HG03135 (cell line): Measurements from ENCODE around the gene FAM193B.

Experiments used
- ATAC-seq: cut with Tn5 transposase; IDR thresholded peaks from one replicate; pipeline ENCODE4 v1.9.1; 2021; ENCODE audit warnings: mild to moderate bottlenecking, moderate library complexity; ENCODE audit not compliant: unreplicated experiment

Gene FAM193B

DNA sequence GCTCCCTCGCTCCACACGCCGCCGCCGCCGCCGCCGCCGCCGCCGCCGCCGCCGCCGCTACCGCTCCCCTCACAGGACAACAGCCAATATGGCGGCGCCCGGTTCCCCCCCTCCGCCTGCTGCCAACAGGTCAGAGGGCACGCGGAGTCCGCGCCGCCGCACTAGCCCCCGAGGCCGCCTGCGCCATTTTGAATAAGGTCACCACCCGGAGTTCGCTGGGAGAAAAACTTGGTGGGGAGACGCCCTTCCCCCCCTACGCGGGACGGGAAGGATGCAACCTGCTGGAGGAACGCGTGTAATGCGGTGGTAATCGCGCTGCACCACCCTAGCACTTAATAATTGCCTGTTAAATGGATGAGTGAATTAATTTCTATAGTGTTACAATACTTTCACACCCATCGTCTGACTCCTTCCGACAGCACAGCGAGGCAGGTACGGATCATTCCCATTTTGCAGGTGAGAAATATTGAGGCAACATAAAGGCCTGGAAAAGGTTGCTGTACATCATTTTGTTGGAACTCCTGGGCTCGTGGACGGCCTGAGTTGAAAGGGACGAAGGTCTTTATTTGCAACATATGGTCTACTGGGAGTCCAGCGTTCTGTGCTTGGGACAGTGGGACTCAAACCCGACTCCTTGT is at the start of gene FAM193B:
FAM193B (minus strand) TSS at position 90 of the 638 bp plus-strand sequence. CDS start 105 bp downstream, outside the sequence.
- ATAC-seq = peak; percentile 75

DNA sequence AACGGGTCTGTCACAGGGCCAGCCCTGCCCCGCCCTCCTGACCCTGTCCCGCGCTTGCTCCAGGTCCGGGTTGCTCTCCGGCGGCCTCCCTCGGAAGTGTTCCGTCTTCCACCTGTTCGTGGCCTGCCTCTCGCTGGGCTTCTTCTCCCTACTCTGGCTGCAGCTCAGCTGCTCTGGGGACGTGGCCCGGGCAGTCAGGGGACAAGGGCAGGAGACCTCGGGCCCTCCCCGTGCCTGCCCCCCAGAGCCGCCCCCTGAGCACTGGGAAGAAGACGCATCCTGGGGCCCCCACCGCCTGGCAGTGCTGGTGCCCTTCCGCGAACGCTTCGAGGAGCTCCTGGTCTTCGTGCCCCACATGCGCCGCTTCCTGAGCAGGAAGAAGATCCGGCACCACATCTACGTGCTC is 49.8 kb upstream of the FAM193B start:
- ATAC-seq = no peak

- no peak for ATAC-seq
Measured at GRCh38 chr5:177603631-177604030, 49.3 kb upstream of the FAM193B start.

DNA sequence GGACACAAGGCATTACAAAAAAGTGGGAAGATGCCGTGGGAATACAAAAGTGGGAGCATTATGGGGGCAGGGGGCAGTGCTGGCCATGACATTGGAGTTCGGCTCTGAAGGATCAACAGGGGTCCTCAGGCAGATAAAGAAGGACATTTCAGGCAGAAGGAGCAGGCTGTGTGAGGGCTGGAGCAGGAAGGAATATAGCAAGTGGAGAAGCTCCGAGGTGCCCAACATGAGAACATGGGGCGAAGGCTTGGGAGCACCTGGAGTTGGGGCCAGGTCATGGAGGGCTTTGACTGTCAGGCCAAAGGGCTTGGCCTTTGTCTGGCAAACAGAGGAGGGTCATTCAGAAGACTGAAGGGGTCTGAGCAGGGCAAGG is 48.1 kb upstream of the FAM193B start:
- no peak for ATAC-seq

GRCh38 chr5:177601577-177602457 is 47.5 kb upstream of the FAM193B start:
- ATAC-seq = no peak

- ATAC-seq = no peak
Measured at GRCh38 chr5:177601126-177601525, 46.8 kb upstream of the FAM193B start.

GRCh38 chr5:177600508-177601018 is 46.2 kb upstream of the FAM193B start:
- peak; percentile 1 for ATAC-seq

- ATAC-seq = peak; percentile 73
Measured at GRCh38 chr5:177599731-177600507, 45.6 kb upstream of the FAM193B start, which contains the start of gene B4GALT7. Gene B4GALT7 (plus strand): TSS chr5:177600132. CDS start chr5:177600211, 79 bp downstream.

- ATAC-seq = no peak
Measured at GRCh38 chr5:177598477-177598876, 44.1 kb upstream of the FAM193B start.

DNA sequence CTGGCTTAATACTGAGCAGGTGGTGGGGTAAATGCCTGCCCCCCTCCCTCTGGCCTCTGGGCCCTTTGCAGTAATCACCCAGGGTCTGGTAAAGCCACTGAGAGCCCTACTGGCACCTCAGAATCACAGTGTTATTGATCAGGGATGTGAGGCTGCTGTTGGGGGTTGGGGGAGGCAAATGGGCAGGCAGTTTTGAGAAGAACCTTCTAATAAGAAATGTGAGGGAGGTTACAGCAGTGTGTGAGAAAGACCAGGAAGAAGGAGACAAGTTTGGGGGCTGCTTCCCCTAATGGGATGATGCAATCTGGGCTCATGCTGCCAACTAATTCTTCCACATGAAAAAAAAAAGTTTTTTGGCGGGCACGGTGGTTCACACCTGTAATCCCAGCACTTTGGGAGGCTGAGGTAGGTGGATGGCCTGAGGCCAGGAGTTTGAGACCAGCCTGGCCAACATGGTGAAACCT is 42.4 kb upstream of the FAM193B start:
- ATAC-seq = no peak

DNA sequence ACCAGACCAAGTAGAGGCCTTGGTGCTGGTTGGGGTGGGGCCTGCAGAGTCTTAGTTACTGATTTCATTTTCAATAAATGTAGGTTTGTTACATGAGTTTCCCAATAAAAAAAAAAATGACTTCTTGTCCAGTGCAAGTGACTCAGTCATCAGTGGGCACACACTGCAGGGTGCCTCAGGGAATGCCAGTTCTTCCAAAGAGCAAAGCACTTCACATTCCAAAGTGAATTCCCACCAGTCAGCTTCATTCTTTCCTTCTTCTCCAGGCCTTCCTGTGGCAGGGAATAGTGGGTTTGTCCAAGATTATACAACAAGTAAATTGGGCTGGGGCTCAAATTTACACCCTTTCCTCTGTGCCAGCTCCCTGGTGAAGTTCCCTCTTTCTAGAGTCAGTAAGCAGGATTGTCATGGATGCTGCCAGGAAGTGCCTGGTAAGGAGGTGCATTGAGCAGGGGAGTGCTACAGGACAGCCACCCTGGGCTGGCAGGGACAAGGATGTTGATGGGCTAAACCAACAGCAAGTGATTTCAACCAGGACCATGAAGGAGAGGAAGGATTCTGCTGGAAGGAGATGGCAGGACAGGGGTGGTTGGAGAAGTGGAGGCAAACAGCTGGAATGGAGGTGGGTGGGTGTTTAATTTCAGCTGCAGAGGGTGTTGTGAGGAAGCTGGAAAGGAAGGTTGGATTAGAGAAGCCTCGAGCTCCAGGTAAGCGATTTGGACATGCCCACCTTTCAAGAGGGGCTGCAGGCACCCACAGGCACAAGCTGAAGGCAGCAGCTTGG is 41.8 kb upstream of the FAM193B start:
- no peak for ATAC-seq

DNA sequence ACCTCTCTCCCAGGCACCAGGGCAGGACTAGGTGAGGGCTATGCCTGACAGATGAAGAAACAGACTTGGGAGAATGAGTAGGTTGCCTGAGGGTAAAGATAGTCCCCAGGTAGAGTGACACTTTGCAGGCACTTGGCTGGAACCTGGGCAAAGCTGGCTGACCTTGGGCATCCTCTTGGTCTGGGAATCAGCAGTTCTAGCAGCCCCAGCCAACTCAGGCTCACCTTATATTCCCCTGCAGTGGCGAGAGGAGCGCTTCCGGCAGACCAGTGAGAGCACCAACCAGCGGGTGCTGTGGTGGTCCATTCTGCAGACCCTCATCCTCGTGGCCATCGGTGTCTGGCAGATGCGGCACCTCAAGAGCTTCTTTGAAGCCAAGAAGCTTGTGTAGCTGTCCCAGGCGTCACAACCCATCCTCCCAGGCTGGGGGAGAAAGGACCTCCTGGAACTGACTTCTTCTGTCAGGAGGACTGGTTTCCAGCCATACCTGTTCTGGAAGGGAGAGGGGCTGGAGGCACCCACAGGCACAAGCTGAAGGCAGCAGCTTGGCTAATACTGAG is 40.7 kb upstream of the FAM193B start:
- no peak for ATAC-seq

DNA sequence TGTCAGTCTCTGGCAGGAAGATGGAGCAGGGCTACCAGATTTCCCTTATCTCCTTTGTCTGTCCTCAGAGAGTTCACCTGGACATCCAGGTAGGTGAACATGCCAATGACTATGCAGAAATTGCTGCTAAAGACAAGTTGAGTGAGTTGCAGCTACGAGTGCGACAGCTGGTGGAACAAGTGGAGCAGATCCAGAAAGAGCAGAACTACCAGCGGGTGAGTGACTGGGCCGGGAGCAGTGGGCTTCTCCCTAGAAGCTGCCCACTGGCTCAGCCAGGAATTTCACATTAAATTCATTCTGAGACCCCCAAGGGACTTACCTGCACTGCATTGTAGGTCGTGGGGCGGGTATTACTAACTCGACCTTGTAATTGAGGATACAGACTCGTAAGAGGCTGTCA is 39.7 kb upstream of the FAM193B start:
- no peak for ATAC-seq

DNA sequence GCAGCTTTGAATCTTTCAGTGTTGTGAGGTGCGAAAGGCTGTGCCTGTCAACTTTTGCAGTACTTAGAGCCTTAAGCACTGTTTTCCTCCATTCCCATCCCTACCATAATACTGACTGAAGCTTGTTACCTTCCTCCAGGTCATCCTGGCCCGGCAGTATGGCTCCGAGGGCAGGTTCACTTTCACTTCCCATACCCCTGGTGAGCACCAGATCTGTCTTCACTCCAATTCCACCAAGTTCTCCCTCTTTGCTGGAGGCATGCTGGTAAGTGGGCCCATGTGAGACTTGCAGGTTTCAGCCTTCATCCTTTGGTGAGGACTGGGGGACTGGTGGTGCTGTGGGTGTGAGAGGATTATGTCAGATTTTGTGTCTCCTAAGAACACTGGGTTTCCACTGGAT is 39.1 kb upstream of the FAM193B start:
- no peak for ATAC-seq

DNA sequence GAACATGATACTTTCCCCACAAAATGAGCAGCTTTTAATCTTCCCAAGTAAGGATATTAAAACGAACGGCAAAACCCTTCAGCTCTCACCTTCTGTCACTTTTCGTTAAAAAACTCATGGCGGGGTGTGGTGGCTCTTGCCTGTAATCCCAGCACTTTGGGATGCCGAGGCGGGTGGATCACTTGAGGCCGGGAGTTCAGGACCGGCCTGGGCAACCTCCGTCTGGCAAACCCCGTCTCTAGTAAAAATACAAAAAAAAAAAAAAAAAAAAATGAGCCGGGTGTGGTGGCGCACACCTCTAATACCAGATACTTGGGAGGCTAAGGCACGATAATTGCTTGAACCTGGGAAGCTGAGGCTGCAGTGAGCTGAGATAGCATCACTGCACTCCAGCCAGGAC is 38.5 kb upstream of the FAM193B start:
- ATAC-seq = no peak

GRCh38 chr5:177592010-177592834 is 37.9 kb upstream of the FAM193B start, which contains the start of gene TMED9:
Gene TMED9 (plus strand): TSS chr5:177592203. CDS start chr5:177592215, 12 bp downstream.
- peak; percentile 84 for ATAC-seq

- ATAC-seq = no peak
Measured at GRCh38 chr5:177591690-177592009, 37.3 kb upstream of the FAM193B start.

- no peak for ATAC-seq
Measured at GRCh38 chr5:177590406-177590805, 36.0 kb upstream of the FAM193B start.

DNA sequence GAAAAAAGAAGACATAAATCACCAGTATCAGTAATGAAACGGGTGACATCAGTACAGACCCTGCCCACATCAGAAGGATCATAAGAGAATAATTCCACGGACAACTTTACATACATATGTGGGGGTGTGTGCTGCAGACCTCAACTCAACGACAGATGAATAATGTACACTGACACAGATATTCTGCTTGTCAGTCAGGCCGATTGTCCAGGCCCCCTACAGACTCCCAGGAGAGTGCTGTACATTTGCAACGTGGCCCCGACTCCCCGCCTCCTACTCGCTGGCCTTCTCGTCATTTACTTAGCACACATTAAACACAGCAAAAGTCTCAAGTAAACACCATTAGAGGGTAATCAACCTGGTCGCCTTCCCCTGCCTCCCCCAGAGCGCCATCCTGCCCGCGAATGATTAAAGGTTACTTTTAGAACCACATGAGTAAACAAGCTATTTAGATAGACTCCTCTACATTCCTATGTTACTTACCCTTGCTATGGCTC is 34.1 kb upstream of the FAM193B start:
- ATAC-seq = no peak
